KOPT-K1 (cell line): Measurements from ENCODE around the gene PCED1A.
"Not testable (repeated sequence)": the region's sequence is repeated elsewhere in the genome, so short reads cannot be mapped to it uniquely, and the experiment has no call there.

Source experiments
- H3K27ac ChIP-seq: fragments of 200-600 bp; sonication (generic); 2 replicates; pipeline ENCODE4 v1.5.1; 2016; ENCODE audit warnings: antibody characterized with exemption, mild to moderate bottlenecking, low read depth, low read length; ENCODE audit not compliant: poor library complexity, severe bottlenecking
- H3K36me3 ChIP-seq: fragments of 200-600 bp; sonication (generic); 2 replicates; pipeline ENCODE4 v1.5.1; 2017; ENCODE audit warnings: antibody characterized with exemption, mild to moderate bottlenecking, low read length, moderate library complexity; ENCODE audit not compliant: insufficient read depth
- H3K9me3 ChIP-seq: fragments of 200-600 bp; sonication (generic); 2 replicates; pipeline ENCODE4 v1.5.1; 2017; ENCODE audit warnings: antibody characterized with exemption, low read length, mild to moderate bottlenecking; ENCODE audit not compliant: insufficient read depth, poor library complexity, severe bottlenecking

PCED1A gene

DNA sequence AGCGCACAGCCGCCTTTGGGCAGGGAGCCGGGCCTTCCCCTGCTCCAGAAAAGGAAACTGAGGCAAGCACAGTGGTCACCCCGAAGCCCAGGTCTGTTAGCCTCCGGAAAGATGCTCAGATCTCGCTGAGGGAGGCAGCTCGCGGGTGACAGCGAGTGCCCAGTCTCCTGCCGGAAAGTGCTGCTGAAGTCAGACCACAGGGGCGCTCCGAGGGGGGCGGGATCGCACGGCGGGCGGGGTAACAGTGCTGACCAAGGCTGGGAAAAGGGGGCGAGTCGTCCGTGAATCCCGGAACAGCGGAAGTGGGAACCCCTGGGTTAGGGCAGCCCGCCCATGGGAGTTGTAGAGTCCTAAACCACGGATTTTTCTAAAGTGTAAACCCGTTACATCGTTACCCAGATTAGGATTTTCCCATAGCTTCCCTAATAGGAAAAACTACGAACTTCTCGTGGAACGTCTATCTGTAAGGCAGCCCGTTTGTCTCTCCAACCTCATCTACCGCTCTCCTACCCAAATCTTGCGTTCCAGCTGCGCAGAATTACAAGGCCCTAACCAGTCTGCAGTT lies 594 bp upstream of the PCED1A start:
- Histone ChIP-seq H3K36me3 (peaks cover 20% of the 10 kb centered on the region; the same call in 1 of the 2 replicates), H3K27ac (peak overlapping the region; percentile 84)

DNA sequence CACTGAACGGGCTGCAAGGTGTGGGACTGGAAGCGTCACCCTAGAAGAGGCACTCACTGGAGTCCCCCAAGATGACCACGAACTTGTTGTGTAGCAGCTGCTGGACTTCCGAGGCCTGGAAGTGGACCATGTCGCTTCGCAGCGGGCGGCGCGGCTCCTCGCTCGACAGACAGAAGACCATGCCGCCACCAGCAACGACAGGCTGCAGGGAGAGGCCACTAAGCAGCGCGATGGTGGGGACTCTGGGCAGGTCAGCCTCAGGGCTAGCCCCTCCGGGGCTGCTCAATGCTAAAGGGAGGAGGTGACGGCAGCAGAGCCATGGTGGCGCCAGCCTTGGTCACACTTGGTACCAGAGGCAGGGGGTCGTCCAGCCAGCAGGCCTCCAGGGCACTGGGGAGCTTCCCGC lies 720 bp downstream of the PCED1A start:
- peaks cover 26% of the 10 kb centered on the region; the same call in 1 of the 2 replicates for H3K36me3 ChIP-seq
- no peaks in the 10 kb centered on the region for H3K9me3 ChIP-seq
- peak overlapping the region; percentile 84 for H3K27ac ChIP-seq

More for the DNA sequence above, 594 bp upstream of the PCED1A start:
- H3K9me3 ChIP-seq: no peaks in the 10 kb centered on the region

DNA sequence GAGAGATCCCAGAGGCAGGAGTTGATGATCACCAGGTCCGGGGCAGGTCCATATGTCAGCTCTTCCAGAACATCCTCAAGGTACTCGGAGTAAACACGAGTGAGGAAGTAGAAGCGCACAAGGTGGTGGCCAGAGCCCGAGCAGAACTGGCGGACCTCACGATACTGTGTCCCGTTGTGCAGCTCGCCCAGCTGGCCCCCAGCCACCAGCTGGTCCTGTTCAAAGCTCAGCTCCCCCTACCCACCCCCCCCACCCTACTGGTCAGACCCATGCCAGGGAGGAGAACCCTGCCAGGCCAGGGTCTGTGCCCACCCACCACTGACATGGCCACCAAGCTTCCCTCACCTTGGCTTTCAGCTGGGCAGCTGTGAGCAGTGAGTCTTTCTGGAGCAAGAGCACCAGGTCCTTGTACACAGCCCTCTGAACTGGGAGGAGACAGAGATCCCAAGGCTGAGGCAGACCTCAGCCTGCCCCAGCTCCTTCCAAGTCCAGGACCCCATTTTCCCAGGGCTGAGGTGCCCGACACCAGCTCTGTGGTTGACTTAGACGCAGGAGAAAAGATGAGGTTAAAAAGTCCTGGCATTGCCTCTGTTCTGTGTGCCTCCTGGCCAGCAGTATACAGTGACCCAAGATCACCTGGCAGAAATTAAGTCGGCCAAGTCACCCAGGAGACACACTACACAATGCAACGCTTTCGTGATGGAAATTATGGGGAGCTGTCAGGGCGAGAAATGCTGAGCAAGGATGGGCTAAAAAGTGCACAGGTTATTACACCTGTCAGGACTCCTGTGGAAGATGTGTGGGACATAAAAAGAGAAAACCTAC lies 1.4 kb downstream of the PCED1A start:
- Histone ChIP-seq H3K27ac (no peak overlapping the region), H3K36me3 (peaks cover 26% of the 10 kb centered on the region; the same call in 1 of the 2 replicates), H3K9me3 (no peaks in the 10 kb centered on the region)

DNA sequence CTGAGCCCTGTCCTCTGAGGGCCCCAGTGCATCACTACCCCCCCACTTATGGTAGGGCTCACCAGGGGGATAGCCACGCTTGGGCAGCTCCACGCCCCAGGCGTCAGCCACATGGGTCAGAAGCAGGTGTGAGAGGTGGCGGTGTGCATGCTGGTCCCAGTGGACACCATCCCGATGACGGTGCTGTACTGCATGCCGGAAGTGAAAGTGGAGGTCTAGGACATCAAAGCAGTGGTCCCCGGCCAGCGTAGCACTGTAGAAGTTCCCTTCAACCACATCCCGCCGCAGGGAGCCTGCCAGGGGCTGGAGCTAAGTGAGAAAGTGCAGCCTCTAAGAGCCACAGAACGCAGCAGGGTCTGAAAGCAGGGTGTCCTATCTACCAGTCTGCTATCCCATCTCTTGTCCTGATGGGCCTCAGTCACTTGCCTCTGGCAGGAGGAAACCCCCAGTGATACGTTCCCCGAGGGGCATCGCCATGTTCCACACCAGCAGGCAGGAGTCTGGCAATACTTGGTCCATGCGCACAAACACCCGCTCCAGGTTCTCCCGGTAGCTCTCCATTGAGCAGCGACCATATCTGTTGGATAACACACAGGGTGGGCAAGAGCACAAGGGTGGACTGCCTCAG lies 2.2 kb downstream of the PCED1A start:
- H3K36me3 ChIP-seq: peaks cover 26% of the 10 kb centered on the region; the same call in 1 of the 2 replicates
- no peak overlapping the region for H3K27ac ChIP-seq
- H3K9me3 ChIP-seq: no peaks in the 10 kb centered on the region

DNA sequence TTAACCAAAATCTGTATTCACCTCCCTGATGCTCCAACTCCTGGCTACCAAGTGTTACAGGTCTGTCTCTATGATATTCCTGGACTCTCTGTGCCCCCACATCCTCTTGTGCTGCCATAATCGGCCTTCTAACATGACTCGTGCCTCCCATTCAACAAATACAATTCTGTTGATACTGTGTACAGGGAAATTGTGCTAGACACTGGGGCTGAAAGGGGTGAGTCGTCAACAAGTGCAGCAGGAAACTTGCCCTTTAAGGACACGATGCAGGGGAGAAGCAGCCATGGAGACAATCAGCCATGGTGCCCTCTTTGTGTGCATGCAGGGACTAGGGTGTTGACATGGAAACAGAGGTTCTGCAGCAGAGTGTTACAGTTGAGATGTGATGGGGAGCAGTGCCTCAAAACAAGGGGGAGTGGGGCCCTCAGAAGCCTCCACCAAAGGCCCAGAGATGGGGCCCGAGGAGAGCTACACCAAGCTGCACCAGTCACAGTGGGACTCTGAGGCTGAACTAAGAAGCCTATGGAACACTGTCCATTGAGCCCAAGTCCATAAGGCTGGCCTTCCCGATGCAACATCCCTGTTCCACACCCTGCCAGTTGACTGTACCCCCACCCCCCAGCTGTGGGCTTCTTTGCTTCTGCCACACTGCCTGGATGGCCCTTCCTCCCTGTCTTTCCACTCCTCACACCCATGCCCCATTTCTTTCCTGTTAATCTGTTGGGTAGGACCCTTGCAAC lies 3.1 kb downstream of the PCED1A start:
- peaks cover 26% of the 10 kb centered on the region; the same call in 1 of the 2 replicates for H3K36me3 ChIP-seq
- H3K27ac ChIP-seq: no peak overlapping the region
- no peaks in the 10 kb centered on the region for H3K9me3 ChIP-seq

DNA sequence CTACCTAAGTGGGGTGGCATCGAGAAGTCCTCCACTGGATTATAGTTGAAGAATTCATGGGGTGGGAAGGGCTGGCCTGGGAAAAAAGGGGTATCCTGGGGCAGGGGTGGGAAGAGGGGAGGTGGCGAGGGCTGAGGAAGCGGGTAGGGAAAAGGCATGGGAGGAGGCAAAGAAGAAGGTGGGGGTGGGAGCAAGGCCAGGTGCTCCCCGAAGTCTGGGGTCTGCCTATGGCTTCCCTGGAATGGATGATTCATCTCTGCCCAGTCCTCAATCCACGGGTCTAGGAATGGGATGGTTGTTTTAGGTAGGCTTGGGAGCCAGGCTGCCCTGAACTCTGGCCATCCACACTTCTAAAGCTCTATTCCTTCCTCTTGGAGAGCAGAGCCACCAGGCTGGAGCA lies 4.4 kb downstream of the PCED1A start:
- Histone ChIP-seq H3K9me3 (no peaks in the 10 kb centered on the region), H3K36me3 (peaks cover 26% of the 10 kb centered on the region; the same call in 1 of the 2 replicates), H3K27ac (no peak overlapping the region)

DNA sequence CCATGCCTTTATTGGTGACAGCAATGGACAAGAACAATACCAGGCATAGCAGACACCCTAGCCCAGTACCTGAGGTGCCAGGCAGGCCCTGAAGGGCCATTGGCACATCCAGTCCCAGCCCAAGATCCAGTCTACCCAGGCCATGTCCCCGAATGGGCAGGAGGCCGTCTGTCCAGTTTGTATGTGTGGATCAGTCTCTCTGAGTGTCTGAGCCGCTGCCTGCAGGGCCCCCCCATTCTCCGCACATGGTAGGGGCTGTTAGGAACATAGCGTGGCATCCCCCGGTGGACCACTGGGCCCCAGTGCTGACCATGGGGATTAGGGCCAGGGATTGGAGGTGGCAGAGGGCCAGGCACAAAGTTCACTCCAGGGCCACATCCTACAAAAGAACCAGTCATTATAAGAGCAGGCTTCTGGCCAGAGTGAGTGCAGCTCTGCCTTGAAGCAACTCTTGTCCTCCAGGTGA lies 5.1 kb downstream of the PCED1A start:
- H3K9me3 ChIP-seq: no peaks in the 10 kb centered on the region
- H3K27ac ChIP-seq: no peak overlapping the region
- peaks cover 26% of the 10 kb centered on the region; the same call in 1 of the 2 replicates for H3K36me3 ChIP-seq

DNA sequence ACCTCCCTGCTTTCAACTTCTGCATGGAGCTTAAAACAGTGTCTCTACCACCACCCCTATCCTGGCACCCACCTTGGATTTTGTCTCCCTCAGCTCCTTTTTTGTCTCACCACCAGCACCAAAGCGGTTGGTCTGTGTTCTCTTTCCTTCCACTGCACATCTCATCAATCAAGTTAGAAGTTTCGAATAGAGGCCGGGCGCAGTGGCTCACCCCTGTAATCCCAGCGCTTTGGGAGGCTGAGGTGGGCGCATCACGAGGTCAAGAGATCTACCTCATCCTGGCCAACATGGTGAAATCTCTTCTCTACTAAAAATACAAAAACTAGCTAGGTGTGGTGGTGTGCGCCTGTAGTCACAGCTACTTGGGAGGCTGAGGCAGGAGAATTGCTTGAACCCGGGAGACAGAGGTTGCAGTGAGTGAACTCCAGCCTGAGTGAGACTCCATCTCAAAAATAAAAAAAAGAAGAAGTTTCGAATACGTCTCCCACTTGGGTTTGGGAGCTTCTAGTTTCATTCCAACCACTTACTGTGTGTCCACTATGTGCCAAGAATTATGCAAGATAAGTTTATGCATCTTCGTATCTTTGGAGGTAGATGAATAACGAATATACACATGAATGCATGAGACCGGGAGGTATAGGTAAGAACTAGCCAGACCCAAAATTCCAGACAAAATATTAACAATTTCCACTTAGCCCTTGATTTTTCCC lies 5.9 kb downstream of the PCED1A start:
- no peaks in the 10 kb centered on the region for H3K9me3 ChIP-seq
- H3K27ac ChIP-seq: no peak overlapping the region
- peaks cover 26% of the 10 kb centered on the region; the same call in 1 of the 2 replicates for H3K36me3 ChIP-seq

DNA sequence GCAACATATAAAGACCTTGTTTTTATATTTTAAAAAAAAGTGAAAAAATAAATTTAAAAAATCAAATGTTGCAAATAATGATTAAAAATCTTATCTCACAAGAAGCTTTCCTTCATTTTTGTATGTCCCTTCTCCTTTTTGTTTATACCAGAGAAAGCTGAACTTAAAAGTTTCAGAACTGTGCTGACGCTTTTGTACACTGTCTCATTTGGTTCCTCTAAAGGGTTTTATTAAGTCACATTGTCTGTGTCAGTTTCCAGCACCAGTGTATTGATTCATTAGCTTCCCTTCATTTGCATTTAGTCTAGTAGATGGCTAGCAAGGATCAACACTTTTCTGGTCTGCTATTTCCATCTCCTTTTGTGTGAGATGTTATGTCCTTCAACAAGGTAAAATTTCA lies 6.7 kb downstream of the PCED1A start:
- Histone ChIP-seq H3K9me3 (no peaks in the 10 kb centered on the region), H3K36me3 (peaks cover 26% of the 10 kb centered on the region; the same call in 1 of the 2 replicates), H3K27ac (no peak overlapping the region)

DNA sequence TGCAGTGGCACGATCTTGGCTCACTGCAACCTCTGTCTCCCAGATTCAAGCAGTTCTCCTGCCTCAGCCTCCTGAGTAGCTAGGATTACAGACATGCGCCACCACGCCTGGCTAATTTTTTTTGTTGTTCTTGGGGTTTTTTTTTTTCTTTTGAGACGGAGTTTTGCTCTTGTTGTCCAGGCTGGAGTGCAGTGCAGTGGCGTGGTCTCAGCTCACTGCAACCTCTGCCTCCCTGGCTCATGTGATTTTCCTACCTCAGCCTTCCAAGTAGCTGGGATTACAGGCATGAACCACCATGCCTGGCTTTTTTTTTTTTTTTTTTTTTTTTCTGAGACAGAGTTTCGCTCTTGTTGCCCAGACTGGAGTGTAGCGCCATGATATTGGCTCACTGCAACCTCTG lies 9.2 kb downstream of the PCED1A start:
- not testable (repeated sequence) for H3K36me3 ChIP-seq, H3K27ac ChIP-seq, H3K9me3 ChIP-seq

DNA sequence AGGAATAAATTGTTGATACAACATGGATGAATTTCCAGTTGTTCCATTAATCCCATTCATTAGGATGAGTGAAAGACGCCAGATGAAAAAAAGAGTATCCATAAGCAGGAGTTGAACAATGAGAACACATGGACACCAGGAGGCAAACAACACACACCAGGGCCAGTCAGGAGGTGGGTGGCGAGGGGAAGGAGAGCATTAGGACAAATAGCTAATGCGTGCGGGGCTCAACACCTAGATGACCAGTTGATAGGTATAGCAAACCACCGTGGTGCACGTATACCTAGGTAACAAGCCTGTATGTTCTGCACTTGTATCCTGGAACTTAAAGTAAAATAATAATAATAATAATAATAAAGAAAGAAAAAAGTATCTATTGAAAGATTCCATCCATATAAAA lies 11.1 kb downstream of the PCED1A start:
- Histone ChIP-seq H3K36me3 (no peaks in the 10 kb centered on the region), H3K27ac (no peak overlapping the region), H3K9me3 (no peaks in the 10 kb centered on the region)

DNA sequence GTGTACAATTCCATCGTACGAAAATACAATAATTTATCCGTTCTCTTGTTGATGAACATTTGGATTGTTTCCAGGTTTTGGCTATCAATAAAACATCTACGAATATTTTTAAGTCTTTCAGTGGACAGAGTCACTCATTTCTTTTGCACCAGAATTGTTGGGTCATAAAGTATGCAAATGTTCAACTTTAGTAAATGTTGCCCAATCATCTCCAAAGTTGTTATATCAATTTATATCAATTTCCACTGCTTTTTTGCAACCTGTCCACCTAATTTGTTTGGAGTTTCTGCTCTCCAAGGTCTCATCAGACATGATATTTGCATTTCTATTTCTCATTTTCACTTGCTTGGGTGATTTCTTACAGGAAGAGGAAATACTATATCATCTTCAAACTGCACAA lies 13.8 kb downstream of the PCED1A start:
- no peaks in the 10 kb centered on the region for H3K36me3 ChIP-seq
- no peaks in the 10 kb centered on the region for H3K9me3 ChIP-seq
- H3K27ac ChIP-seq: no peak overlapping the region

DNA sequence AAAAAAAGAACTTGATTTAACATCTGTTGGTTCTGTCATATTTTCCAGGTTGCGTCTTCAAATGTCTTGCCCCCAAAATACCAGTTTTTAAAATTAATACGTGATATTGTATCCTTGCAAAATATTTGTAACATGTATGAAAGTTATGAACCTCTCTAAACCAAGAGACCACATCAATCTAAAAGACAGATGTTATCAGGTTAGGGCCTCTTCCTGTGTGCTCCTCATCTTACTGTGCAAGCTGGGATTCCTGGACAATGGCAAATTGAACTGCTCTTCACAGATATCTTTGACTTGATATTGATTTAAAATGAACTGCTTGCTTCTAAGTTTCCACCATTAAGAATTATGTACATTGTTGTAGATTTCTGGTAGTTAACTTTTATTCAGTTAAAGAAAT lies 14.7 kb downstream of the PCED1A start:
- Histone ChIP-seq H3K9me3 (no peaks in the 10 kb centered on the region), H3K27ac (no peak overlapping the region), H3K36me3 (no peaks in the 10 kb centered on the region)

DNA sequence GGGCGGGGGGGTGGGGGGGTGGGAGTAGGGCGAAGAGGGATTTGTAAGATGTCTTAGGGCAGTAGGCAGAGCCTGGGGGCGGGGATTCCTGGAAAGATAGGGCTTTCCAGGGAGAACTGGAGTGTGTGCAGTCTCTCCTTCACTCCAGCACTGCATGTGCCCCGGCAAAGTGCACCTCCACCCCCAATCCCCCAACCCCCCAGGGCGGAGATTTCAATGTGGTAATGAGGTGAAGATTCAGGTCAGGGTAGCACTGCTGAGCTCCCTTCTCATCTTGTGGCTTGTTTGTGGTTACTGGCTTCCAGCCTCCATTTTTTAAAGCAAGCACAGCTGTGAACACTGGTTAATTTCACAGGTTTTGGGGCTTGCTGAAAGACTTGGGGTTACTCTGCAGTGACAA lies 18.4 kb downstream of the PCED1A start:
- Histone ChIP-seq H3K9me3 (no peaks in the 10 kb centered on the region), H3K36me3 (no peaks in the 10 kb centered on the region), H3K27ac (no peak overlapping the region)
